Osteoblast (primary cell): Measurements from ENCODE around the gene MRPS30. TPM values are rescaled to one million over a fixed set of nuclear protein-coding genes. Genes with fewer than 3 reads are reported as not detected.

Experiments used
- DNase-seq: peaks from one replicate; pipeline ENCODE4 v3.0.0; 2011; ENCODE audit warnings: low spot score, mixed read lengths; ENCODE audit not compliant: insufficient read length; ENCODE audit errors: missing footprints
- H2AFZ ChIP-seq: 2 replicates; pipeline ENCODE4 v1.6.0; 2011; ENCODE audit warnings: mild to moderate bottlenecking, low read length
- H3K27ac ChIP-seq: 2 replicates; pipeline ENCODE4 v1.5.1; 2011; ENCODE audit warnings: mild to moderate bottlenecking, low read depth, low read length, moderate library complexity
- H3K27me3 ChIP-seq: 2 replicates; pipeline ENCODE4 v1.6.0; 2012; ENCODE audit warnings: mild to moderate bottlenecking, control low read depth, inconsistent platforms, low read length, moderate library complexity; ENCODE audit not compliant: insufficient read depth
- H3K36me3 ChIP-seq: 2 replicates; pipeline ENCODE4 v1.5.1; 2011; ENCODE audit warnings: mild to moderate bottlenecking, low read length, control low read depth, moderate library complexity; ENCODE audit not compliant: insufficient read depth
- H3K4me1 ChIP-seq: 2 replicates; pipeline ENCODE4 v1.5.1; 2011; ENCODE audit warnings: mild to moderate bottlenecking, low read length, control low read depth, moderate library complexity; ENCODE audit not compliant: insufficient read depth
- H3K4me2 ChIP-seq: 2 replicates; pipeline ENCODE4 v1.6.0; 2011; ENCODE audit warnings: mild to moderate bottlenecking, low read length; ENCODE audit not compliant: insufficient read depth
- H3K4me3 ChIP-seq: fragments of 200-600 bp; sonication (generic); 3 replicates; pipeline ENCODE4 v1.5.1; 2012; ENCODE audit warnings: mild to moderate bottlenecking, low read length, inconsistent platforms; ENCODE audit not compliant: insufficient read depth
- H3K79me2 ChIP-seq: 2 replicates; pipeline ENCODE4 v1.6.0; 2012; ENCODE audit warnings: mild to moderate bottlenecking, low read length, control low read depth, inconsistent platforms; ENCODE audit not compliant: insufficient read depth
- H3K9me3 ChIP-seq: 2 replicates; pipeline ENCODE4 v1.5.1; 2011; ENCODE audit warnings: low read depth, low read length, control low read depth
- H4K20me1 ChIP-seq: 2 replicates; pipeline ENCODE4 v1.6.0; 2012; ENCODE audit warnings: mild to moderate bottlenecking, low read length, control low read depth; ENCODE audit not compliant: insufficient read depth
- CTCF ChIP-seq: IDR thresholded peaks from 2 replicates; pipeline ENCODE4 v1.5.1; 2011; ENCODE audit warnings: mild to moderate bottlenecking, low read depth, low read length, moderate library complexity; ENCODE audit errors: extremely low read depth
- total RNA-seq: library from RNA; depleted of rRNA; stranded (reverse); fragments of >200 nt; gene quantifications from 2 replicates; pipeline ENCODE4 v1.2.3, GENCODE V29; 2012

Gene MRPS30
- total RNA-seq, 1 donor, result 69.1 TPM

- no peak overlapping the region for H3K4me2 ChIP-seq
- DNase-seq, result no peak
Measured at GRCh38 chr5:44807269-44807668, 1.5 kb upstream of the MRPS30 start.

GRCh38 chr5:44809215-44809955 lies 638 bp downstream of the MRPS30 start:
- peaks cover 38% of the 10 kb centered on the region for H3K79me2 ChIP-seq
- peak overlapping the region; percentile 89 for H3K4me3 ChIP-seq
- no peaks in the 10 kb centered on the region for H4K20me1 ChIP-seq
- no peaks in the 10 kb centered on the region for H3K27me3 ChIP-seq
- DNase-seq, result peak; percentile 77
- H3K9me3 ChIP-seq, result no peaks in the 10 kb centered on the region
- peaks cover 9% of the 10 kb centered on the region for H3K4me1 ChIP-seq
- no peak for TF ChIP-seq CTCF
- H2AFZ ChIP-seq, result peak overlapping the region; percentile 96
- peaks cover 15% of the 10 kb centered on the region for H3K36me3 ChIP-seq
- H3K4me2 ChIP-seq, result peak overlapping the region; percentile 93
- peak overlapping the region; percentile 80 for H3K27ac ChIP-seq

More at GRCh38 chr5:44807269-44807668, 1.5 kb upstream of the MRPS30 start:
- no peak for TF ChIP-seq CTCF
- H3K79me2 ChIP-seq, result peaks cover 34% of the 10 kb centered on the region
- no peaks in the 10 kb centered on the region for H3K27me3 ChIP-seq
- no peaks in the 10 kb centered on the region for H3K36me3 ChIP-seq
- no peaks in the 10 kb centered on the region for H4K20me1 ChIP-seq
- peaks cover 9% of the 10 kb centered on the region for H3K4me1 ChIP-seq
- no peak overlapping the region for H3K27ac ChIP-seq
- H2AFZ ChIP-seq, result no peak overlapping the region
- H3K4me3 ChIP-seq, result no peak overlapping the region
- no peaks in the 10 kb centered on the region for H3K9me3 ChIP-seq

- H3K4me3 ChIP-seq, result peak overlapping the region; percentile 89
- peak overlapping the region; percentile 80 for H3K27ac ChIP-seq
- peak overlapping the region; percentile 93 for H3K4me2 ChIP-seq
- peaks cover 38% of the 10 kb centered on the region for H3K79me2 ChIP-seq
- H3K27me3 ChIP-seq, result no peaks in the 10 kb centered on the region
- no peak for TF ChIP-seq CTCF
- peaks cover 9% of the 10 kb centered on the region for H3K4me1 ChIP-seq
- peak overlapping the region; percentile 96 for H2AFZ ChIP-seq
- peaks cover 16% of the 10 kb centered on the region for H3K36me3 ChIP-seq
- DNase-seq, result peak; percentile 32
- H3K9me3 ChIP-seq, result no peaks in the 10 kb centered on the region
- no peaks in the 10 kb centered on the region for H4K20me1 ChIP-seq
Measured at GRCh38 chr5:44809956-44810420, 1.2 kb downstream of the MRPS30 start.

- TF ChIP-seq CTCF, result no peak
- Histone ChIP-seq H2AFZ (no peak overlapping the region), H3K9me3 (no peaks in the 10 kb centered on the region), H3K4me2 (no peak overlapping the region), H3K4me1 (peaks cover 9% of the 10 kb centered on the region), H4K20me1 (no peaks in the 10 kb centered on the region), H3K79me2 (peaks cover 27% of the 10 kb centered on the region), H3K27ac (no peak overlapping the region), H3K27me3 (no peaks in the 10 kb centered on the region), H3K36me3 (peaks cover 20% of the 10 kb centered on the region), H3K4me3 (no peak overlapping the region)
- DNase-seq, result no peak
Measured at GRCh38 chr5:44814761-44815160, 6.0 kb downstream of the MRPS30 start.
